NCI-H1436 treated with DMSO at 0.1 percent for 48 hours (cell line): ENCODE results near the gene XXYLT1.

ENCODE experiments used
- DNase-seq: peaks from one replicate; lab custom pipeline; 2025; lab: John Stamatoyannopoulos, UW

Gene XXYLT1

DNA sequence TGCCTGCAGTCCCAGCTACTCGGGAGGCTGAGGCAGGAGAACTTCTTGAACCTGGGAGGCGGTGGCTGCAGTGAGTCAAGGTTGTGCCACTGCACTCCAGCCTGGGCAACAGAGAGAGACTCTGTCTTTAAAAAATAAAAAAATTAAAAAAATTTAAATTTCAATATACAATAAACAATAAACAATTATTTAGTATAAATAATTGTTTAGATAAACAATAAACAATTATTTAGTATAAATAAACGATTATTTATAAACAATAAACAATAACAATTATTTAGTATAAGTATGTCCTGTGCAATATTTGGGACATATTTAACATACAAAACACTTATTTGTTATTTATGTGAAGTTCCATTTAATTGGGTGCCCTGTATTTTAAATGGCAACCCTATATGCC, 119.6 kb downstream of the XXYLT1 start:
- no peak for DNase-seq

DNA sequence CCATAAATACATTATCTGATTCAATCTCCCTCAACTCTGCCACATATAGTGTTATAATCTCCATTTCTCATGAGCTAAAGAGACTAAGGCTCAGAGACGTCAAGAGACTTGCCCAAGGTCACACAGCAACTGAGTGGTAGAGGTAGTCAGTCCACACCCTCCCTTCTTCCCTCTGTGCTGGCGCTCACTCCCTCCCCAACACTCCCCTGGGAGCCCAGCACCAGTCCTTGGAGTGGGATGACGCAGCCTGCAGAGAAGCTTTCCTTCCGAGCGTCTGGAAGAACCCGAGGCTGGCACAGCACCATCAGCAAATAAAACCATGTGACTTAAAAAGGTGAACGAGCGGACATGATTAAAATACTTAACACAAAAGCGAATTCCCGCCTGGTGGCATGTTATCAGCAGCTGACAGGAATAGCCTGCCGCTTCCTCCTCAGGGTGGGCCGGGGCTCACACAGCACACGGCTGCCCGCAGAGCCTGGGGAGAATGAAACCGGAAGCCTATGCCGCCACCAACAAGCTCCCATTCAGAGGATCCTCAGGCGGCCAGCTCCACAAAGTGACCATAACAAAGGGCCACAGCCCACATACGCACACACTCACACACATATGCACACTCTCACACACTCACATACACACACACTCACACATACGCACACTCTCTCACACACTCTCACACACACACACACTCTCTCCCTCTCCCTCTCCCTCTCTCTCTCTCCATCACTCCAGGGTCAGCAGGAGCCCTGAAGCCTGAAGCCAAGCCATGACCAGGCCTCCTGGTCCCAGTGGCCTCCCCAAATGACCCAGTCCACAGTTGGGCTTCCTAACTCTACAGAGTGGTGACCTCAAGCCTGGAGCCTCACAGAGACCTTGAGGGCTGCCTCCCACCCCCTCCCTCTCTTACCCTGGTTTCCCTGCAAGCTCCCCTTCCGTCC, 120.5 kb downstream of the XXYLT1 start:
- peak; percentile 91 for DNase-seq

DNA sequence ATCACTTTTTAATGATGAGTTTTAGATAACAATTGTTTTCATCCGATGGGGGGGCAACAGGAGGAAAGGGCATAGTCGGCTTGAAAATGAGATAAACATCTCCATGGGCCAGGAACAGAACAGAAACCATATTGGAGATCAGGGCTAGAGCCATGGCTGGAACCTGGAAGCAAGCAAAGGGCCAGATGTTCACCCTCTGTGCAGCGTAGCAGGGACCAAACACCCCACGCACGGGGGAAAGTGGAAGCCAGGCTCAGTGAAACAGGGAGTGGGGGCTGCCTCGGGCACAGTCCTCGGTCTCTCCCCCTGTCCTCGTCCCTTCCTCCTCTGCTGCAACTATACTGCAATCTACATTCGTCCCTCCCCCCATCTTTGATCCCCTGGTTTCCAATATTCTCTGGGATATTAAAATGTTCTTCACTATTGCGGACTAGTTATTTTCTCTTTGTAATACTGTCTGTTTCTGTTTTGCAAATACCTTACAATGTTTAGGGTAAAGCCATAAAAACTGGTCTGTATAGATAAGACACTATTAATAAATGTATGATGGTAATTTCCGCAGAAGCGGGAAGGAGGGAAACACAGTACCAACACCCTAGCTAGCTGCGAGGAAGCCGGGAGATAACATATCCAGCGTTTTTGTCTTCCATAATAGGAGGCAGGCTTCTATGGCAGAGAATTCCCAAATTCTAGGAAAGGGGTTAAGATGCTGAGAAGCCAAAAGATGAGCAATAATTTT, 121.5 kb downstream of the XXYLT1 start:
- no peak for DNase-seq

DNA sequence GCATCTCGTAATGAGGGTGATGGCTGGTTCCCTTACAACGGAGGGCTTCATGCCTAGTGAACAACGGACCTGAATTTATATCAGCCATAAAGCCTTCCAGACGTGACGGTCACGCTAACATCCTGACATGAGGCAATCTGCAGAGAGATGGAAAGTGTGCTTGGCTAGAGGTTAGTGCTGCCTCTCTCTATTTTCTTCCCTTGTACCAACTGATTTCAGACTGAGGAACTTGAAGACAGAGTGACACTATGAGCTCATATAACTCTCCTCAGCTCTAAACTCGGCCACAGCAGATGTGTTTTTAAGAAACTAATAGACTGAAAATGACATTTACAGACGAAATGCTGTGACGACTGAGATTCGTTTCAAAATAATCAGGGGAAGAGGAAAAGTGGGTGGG, 122.4 kb downstream of the XXYLT1 start:
- no peak for DNase-seq

DNA sequence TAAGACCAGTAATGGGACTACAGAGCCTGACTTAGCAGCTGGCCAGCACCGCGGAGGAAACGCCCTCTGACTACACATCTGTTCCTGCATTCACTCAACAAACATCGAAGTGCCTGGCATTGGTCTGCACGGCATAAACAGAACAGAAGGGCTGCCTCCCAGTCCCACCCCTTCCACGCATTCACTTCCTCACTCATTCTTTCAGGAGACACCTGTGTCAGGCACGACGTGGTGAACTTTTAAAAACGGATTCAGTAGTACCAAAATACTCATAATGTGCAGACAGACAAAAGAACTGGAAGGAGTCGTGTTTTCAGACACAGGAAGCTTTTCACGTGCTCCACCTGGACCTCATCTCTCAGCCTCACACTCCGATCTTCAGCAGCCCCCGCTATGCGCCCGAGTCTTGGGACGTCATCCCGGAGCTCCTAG, 123.3 kb downstream of the XXYLT1 start:
- DNase-seq = no peak

DNA sequence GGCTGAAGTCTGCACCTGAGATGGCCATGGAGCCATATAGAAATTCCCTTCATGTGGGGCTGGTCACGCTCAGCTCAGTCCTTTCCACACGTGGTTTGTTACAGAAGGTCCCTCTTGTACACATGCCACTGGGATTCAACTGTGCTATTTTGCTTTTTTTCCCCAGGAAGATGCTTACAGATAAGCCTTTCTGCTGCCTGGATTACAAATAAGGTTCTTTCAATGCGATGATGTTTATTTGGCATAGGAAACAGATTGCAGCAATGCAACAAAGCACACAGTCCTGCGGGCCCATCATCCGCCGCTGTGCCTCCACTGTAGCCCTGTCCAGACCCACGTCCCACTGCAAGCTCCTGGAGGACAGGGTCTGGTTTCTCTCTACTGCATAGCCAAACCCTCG, 124.8 kb downstream of the XXYLT1 start:
- no peak for DNase-seq

DNA sequence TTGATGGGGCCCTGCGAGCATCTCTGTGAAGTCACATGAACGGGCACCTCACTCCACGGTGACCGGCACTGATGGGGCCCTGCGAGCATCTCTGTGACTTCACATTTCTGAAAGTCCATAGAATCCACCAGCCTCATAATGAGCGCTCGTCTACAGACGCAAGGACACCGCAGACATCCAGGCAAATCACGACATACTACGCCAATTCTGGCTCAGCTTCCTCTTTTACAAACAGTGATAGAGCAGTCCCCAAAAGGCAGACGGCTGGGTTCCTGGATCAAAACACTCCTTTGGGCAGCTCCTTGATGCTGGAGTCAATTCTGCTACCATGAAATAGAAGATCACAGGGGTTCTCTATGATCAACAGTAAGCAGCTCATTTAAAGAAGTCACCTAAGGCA, 125.4 kb downstream of the XXYLT1 start:
- DNase-seq = no peak

DNA sequence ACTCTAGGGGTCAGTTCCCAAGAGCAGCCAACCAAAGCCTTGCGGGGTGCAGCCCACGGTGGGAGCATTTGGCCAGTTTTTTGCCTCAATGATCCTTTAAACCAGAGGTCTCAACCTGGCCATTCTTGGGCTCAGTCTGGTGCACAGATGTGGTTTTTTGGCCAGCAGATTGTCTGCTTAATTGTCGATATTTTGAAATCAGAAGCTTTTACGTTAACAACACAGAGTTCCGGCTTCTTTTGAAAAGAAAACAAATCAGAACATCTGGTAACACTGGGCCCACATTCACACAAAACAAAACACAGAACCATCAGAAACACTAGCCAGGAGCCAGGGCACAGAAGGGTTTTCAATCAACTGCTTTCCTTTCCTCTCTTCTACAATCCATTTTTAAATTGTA, 127.7 kb downstream of the XXYLT1 start:
- no peak for DNase-seq

DNA sequence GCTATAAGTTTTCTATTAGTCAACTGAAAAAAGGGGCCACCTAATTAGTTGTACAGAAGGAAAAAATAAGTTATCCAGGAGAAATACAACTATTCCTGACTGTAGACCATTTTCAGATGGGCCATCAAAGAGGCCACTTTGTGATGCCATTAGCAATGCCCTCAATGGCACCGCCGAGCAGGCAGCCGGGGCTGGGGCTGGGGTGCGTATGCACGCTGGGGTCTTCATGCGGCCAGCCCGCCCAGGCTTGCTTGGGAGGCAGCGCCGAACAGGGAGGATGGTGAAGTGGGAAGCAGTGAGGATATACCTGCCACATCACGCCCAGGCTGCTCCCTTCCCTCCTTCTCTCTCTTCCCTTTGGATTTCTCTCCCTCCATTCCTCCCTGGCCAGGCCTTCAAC, 128.4 kb downstream of the XXYLT1 start:
- no peak for DNase-seq

DNA sequence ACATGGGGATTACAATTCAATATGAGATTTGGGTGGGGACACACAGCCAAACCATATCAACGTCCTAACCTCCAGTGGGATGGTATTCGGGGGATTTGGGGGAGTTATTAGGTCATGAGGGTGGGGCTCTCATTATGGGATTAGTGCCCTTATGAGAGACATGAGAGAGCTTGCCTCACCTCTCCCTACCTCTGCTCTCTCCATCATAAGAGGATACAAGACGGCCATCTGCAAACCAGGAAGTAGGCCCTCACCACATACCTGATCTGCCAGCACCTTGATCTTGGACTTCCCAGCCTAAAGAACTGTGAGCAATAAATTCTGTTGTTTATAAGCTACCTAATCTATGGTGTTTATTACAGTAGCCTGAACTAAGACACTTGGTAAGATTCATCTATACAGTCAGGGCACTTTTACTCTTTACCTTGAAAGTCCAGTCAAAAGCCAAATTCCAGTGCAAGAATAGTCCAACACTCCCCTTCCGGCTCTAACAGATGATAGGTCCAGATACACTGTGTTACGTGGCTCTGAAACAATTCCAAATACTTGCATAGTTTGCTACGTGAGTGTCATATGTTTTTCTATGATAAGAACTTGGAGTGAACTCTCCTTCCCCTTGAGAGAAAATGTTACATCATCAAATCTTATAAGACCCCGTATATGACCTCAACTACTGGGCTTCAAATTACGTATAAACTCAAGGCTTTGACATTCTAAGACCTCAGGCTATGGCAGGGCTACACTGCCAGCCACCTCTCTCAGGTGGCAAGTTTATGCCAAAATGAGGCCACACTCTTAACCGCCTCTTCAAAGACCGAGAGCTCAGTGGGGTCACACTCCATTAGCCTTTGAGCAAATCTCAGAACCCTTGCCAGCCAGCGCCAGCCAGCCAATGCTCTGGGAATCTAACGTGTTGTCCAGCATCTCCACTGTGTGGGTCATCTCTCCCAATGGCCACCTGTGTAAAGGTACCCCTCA, 129.9 kb downstream of the XXYLT1 start:
- no peak for DNase-seq

DNA sequence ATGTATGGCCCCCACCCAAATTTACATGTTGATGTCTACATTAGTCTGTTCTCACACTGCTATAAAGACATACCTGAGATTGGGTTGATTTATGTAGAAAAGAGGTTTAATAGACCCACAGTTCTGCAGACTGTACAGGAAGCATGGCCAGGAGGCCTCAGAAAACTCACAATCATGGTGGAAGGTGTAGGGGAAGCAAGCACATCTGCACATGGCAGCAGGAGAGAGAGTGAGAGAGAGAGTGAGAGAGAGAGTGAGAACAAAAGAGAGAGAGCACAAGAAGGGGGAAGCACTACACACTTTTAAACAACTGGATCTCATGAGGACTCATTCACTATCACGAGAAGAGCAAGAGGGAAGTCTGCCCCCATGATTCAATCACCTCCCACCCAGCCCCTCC, 130.5 kb downstream of the XXYLT1 start:
- no peak for DNase-seq

DNA sequence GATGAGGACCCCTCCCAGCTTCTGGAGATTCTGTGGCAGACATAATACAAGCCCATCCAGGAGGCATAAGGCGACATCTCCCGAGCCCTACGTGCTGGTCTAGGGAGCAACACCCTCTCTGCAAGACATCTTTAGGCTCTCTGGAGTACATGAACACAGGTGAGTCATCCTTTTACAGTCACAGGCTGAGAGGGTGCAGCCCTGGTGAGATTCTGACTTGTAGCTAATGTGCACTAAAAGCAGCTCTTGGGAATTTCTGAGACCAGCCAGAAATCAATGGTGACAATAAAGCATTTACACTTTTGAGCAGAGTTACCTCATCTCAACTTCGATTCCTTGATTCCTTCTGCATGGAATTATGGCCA, 131.1 kb downstream of the XXYLT1 start:
- no peak for DNase-seq

DNA sequence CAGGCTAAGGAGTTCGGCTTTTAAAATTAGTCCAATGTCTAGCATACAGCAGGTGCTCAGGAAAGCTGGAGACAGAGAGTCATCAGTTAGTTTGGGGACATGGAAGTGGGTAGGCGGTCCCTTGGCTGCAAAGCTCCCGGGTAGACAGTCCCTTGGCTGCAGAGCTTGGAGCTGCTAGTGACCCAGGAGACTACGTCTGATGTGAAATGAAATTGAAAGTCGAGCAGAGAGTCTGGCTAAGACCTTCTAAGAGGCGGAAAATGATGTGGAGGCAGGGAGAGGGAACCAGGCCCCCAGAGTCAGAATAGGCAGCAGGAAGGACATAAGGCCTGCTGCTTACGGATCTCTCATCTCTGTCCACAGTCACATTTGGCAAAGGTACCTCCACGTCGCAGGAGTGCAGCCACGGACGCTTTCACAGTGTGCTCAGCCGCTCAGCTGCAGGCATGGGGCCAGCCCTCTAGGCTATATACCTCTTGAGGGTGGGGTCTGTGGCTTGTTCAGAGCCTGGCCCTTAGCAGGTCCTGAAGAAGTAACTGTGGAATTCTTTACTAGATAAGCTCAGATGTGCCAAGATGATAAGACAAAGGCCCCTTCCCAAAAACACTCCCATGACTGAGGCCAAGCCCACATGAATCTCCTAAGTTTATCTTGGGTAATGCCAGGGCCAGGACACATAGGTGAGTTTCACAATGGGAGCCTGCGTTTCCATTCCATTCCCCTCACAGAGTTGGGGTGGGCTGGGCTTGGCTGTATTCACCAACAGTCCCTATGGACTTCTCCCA, 131.7 kb downstream of the XXYLT1 start:
- no peak for DNase-seq

DNA sequence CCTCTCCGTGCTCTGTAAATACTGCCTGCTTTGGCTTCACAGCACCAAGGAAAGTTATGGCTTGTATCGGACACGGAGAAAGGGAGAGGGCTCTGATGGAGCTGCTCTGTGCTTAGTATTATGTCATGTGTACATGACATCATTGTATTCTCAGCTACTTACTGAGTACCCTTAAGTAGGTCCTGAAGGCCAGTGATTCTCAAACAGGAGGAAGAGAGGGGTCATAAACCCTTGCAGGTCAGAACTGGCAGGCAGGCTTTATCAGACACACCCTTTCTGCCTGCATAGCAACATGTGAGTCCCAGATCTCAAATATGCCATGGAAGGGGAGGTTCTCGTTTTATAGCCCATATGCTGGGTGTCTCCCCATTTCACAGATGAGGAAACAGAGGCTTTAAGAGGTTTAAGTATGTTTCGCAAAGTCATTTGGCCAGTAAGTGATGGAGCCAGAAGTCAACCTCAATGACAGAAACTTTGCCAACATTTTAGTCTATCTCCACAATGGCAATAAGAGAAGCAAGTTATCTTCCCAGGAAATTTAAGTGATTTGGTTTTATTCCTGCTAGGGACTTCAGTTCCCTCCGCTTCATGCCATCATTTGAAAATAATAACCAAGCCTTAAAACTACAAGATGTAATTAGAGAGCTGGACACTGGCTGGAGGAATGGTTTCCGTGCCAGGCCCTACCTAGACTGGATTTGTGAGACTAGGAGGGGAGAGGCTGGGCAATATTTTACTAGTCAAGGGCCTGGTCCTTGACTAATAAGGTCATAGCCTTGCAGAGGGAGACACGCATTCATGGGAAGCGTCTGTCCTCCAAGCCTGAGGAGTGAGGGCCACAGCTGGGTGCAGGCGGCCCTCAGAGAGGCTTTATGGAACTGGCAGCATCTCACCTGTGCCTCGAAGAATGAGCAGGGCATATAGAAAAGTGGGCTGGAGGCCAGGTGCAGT, 133.0 kb downstream of the XXYLT1 start:
- DNase-seq = no peak

DNA sequence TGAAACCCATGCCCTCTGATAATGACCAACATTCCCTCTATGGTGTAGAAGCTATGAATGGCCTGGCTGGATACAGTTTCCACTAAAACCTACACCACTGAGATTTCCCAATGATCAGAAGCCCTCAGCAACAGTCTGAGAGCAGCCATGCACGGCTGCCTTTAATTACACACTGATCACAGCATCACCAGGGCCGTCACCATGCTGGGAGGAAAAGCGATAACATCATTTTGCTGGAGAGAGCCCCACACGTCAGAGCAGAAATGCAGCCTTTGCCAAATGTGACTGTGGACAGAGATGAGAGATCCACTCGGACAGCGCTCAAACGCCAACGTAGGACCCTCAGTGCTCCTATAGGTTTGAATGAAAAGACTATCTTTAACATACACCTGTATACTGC, 135.0 kb downstream of the XXYLT1 start:
- no peak for DNase-seq

DNA sequence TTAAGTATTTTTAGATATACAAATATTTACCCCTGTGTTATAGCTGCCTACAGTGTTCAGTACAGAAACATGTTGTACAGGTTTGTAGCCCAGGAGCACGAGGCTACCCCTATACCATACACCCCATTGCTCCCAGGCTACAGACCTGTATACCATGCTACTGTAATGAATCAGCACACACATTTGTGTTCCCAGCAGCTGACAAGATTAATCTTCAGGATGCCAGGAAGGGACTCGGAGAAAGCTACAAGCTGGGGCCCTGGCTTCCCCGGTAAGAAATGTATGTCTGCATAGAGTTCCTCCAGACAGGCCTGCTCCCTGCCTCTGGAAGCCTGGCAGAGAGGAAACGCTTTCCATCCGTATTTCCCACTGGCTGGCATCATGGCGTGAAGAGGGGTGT, 136.5 kb downstream of the XXYLT1 start:
- no peak for DNase-seq

DNA sequence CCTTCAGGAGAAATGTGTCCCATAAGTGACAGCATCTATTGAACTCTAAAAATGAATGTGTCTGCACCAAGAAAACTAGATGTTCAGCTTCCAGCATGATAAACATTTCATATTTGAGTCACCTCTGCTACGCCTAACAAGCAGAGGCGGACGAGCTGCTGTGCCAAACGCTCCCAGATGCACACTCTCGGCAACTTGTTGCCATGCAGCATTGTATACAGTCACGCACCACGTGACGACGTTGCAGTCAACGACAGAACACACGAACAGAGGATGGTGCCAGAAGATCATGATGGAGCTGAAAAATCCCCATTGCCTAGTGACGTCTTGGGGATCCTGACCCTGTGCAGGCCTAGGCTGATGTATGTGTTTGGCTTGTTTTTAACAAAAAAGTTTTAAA, 137.5 kb downstream of the XXYLT1 start:
- peak; percentile 63 for DNase-seq

DNA sequence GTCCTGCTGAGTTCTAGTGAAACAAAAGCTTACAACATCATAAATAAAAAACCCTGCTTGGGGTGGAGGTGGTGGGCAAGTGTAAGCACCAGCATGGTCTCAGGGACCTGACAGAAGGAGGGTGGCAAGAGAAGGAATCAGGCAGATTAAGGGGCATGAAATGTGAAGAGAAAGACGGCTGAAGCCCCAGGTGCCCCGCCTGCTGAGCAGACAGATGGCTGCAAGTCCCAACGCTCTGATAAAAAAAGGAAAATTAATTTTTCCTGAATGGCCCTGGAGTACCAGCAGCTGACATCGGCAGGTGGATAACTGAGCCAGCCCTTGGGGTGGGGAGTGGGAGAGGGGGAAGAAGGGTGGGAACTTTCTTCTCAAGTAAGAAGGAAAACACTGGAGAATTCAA, 137.9 kb downstream of the XXYLT1 start:
- no peak for DNase-seq

DNA sequence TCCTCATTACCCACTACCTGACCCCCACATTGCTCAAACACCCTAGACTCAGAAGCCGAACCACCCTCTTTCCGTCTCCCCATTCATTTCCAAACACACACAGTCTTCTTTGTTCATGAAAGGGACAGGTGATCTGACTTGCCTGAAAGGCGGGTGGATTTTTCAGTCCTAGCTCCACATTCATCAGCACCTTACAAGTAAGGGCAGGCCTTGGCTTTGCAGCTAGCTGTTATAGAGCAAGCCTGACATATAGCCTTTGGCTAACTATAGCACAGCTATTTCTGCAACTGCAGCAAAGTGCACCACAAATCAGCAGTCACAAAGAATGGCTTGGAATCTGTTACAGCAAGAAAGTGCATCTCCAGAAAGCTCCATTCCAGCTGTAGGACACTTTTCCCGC, 139.8 kb downstream of the XXYLT1 start:
- DNase-seq = no peak
